Frontal cortex (tissue), 4 donors: Measurements from ENCODE around the gene ROBO1. TPM values are rescaled to one million over a fixed set of nuclear protein-coding genes. Genes with fewer than 3 reads are reported as not detected.
A peak's percentile ranks its signal among the peaks of the same experiment; 100 is the strongest.

Experiments
- DNase-seq, 2 donors: peaks; one replicate each; pipeline ENCODE4 v3.0.0; 2012; ENCODE audit warnings: low spot score in 2 of 2
- FAIRE-seq: peaks from 2 replicates; lab custom pipeline; 2012; peaks lifted over from hg19 to GRCh38; lab: Jason Lieb, UNC
- total RNA-seq: library from RNA; depleted of rRNA; stranded (reverse); fragments of >200 nt; gene quantifications from one replicate; pipeline ENCODE4 v1.2.3, GENCODE V29; 2014
- donor health status: control.
- donor health status: control.
- donor health status: control.

The ROBO1 gene
- total RNA-seq, 1 donor from 2014 or later = 296 TPM

DNA sequence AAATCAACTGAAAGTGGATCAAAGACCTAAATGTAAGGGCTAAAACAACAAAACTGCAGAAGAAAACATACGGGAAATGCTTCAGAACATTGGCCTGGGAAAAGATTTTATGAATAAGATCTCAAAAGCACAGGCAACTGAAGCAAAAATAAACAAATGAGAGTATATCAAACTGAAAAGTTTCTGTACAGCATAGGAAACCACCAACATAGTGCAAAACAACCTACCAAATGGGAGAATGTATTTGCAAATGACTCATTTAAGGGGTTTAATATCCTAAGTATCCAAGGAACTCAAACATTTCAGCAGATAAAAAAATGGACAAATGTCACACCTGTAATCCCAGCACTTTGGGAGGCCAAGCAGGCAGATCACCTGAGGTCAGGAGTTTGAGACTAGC, 489.1 kb downstream of the ROBO1 start:
- no peak for DNase-seq

GRCh38 chr3:79268422-79268821, 499.4 kb downstream of the ROBO1 start:
- FAIRE-seq (no peak), DNase-seq (no peak)

More for the DNA sequence above, 489.1 kb downstream of the ROBO1 start:
- no peak for FAIRE-seq

- DNase-seq (no peak), FAIRE-seq (no peak)
These were observed 502.9 kb downstream of the ROBO1 start for GRCh38 chr3:79264892-79265291.

DNA sequence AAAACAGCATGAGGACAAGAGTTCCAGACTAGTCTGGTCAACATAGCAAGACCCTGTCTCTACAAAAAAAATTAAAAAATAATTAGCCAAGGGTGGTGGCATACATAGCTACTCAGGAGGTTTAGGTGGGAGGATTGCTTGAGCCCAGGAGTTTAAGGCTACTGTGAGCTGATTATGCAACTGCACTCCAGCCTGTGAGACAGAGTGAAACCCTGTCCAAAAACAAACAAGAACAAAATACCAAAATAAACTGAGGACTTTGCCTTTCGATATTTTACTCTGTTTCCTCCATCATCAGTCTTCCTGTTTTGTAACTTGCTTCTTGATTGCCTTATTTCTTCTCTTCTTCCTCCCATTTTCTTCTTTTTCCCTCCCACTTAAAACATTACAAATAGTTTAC, 504.4 kb downstream of the ROBO1 start:
- FAIRE-seq (no peak), DNase-seq (no peak)

DNA sequence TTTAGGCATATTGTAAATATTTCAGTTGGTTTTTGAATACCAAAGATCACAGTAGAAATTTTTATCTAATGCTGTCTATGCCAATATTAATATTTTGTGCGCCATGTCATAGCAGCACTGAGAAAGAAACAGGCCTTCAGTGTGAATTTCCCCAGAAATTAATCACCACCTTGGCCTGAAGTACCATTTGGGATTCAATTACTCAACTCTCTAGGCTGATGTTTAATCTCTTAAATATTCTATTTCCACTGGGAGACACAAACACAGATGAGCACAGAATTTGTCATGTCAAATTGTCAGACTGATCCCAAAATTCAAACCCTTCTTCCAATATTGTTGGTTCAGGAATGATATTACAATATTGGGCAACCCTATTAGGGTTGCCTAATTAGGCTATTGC, 509.3 kb downstream of the ROBO1 start:
- DNase-seq (no peak), FAIRE-seq (no peak)

DNA sequence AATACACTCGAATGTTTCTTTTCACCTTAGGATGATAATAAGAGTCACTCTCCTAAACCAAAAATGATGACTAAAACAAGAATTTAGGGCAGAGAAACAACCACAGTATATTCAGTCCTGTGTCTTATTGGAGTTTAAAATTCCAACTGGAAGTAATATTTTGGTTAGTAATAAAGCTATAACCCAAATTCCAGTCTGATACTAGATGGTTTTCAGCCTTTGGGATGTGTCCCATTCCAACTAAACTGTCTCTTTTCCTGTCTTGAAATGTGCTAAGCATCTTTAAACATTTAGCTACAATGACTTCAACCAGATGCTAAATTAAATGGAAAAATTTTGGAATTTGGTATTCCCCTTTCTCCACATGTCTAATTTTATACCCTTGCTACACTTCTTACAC, 510.0 kb downstream of the ROBO1 start:
- FAIRE-seq (no peak), DNase-seq (no peak)

- no peak for DNase-seq
- FAIRE-seq = no peak
These were observed 512.1 kb downstream of the ROBO1 start for GRCh38 chr3:79255702-79256101.

DNA sequence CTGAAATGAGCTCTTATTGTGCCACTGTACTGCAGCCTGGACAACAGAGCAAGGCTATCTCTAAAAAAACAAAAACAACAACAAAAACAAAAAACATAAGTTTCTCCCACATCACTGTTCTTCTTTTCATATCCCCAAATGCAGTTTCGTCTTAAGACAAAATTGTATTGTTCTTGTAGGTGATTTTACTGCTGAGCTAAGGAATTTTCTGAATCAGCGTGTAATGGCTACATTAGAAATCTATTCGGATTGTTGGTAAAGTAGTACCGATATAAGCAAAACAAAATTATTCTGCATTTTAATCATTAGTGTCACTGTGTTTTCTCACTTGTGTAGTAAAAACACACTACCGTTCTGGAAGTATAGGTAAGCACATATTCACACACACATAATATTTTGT, 512.5 kb downstream of the ROBO1 start:
- FAIRE-seq (no peak), DNase-seq (no peak)

- DNase-seq (no peak), FAIRE-seq (no peak)
These were observed 514.1 kb downstream of the ROBO1 start for GRCh38 chr3:79253704-79254103.

DNA sequence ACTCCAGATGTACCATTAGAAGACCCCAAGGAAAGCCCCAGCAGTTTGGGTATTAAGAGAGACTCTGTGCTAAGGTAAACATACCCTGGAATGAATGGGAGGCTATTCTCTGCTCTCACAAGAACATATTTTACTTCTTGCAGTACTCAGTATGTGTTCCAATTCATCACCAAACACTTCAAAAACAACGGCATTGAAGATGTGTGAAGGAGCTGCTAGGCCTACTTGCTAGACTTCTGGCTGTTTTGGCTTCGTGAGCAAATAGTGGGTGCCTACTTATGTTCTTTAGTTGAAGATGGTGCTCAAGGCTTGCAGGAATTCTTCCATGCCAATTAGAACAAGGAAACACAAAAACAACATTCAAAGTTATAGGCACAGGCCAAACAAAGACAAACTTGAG, 514.5 kb downstream of the ROBO1 start:
- DNase-seq = no peak
- FAIRE-seq = no peak

DNA sequence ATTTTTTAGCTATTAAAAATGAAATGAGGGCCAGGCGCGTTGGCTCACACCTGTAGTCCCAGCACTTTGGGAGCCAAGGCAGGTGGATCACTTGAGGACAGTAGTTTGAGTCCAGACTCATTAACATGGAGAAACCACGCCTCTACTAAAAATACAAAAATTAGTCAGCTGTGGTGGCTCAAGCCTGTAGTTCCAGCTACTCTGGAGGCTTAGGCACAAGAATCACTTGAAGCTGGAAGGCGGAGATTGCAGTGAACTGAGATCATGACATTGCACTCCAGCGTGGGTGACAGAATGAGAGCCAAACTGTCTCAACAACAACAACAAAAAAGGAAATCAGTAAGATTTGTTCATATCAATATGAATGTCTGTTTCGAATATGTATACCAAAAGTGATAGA, 517.1 kb downstream of the ROBO1 start:
- FAIRE-seq = no peak
- DNase-seq = no peak

GRCh38 chr3:79249701-79250100, 518.1 kb downstream of the ROBO1 start:
- no peak for DNase-seq
- FAIRE-seq = no peak

DNA sequence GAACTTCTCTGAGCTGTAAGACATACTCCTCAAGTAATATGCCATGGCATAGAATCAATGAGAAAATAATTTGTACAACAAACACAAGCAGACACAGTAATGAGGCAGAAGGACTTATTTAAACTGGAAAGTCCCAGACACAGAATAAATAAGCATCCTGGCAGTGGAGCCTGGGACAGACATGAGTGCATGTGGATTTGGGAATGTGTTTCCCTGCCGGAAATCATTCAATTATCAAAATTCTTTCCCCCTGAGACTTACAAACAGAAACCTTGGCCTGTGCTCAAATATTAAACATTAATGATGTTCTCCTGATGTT, 520.1 kb downstream of the ROBO1 start:
- FAIRE-seq = no peak
- DNase-seq = no peak

GRCh38 chr3:79246875-79247724, 520.7 kb downstream of the ROBO1 start:
- DNase-seq (no peak), FAIRE-seq (no peak)

- FAIRE-seq (no peak), DNase-seq (no peak)
These were observed 522.3 kb downstream of the ROBO1 start for GRCh38 chr3:79245284-79246138.

- peak; percentile 52 for FAIRE-seq
These were observed 531.3 kb downstream of the ROBO1 start for GRCh38 chr3:79236496-79236895.

GRCh38 chr3:79233431-79234060, 534.3 kb downstream of the ROBO1 start:
- FAIRE-seq = no peak
- DNase-seq = no peak

More at GRCh38 chr3:79236496-79236895, 531.3 kb downstream of the ROBO1 start:
- no peak for DNase-seq

GRCh38 chr3:79230266-79230665, 537.5 kb downstream of the ROBO1 start:
- DNase-seq (no peak), FAIRE-seq (no peak)

GRCh38 chr3:79217096-79217495, 550.7 kb downstream of the ROBO1 start:
- DNase-seq = no peak

GRCh38 chr3:79215286-79215685, 552.5 kb downstream of the ROBO1 start:
- DNase-seq = no peak
- FAIRE-seq = no peak

More at GRCh38 chr3:79217096-79217495, 550.7 kb downstream of the ROBO1 start:
- no peak for FAIRE-seq
